GM10266 (cell line): Measurements from ENCODE around the gene SEPTIN8.

ENCODE experiments used
- DNase-seq: peaks from one replicate; pipeline ENCODE4 v3.0.0; 2012; ENCODE audit errors: extremely low spot score
- CTCF ChIP-seq: IDR thresholded peaks from 2 replicates; pipeline ENCODE4 v1.5.1; 2012; ENCODE audit warnings: mild to moderate bottlenecking, low read depth; ENCODE audit not compliant: control insufficient read depth, insufficient read depth; ENCODE audit errors: missing control alignments

SEPTIN8 gene

DNA sequence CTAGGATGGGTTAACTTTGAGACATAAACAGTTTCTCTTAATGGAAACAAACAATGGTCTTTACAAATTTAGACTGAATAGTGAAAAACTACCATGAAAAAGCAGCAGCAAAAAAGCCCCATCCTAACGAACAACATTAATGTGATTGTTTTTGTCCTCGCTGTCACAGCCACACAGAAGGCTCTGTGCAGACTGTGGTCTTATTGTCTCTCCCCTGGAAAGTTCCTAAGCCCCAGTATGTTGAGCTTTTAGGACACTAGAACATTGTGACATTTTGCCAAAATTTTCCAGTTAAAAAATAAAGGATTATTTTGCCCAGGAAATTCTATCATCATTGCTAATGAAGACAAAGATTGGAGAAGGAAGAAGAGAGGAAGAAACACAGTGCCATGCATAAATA lies 23.5 kb upstream of the SEPTIN8 start:
- TF ChIP-seq CTCF, result no peak
- no peak for DNase-seq

DNA sequence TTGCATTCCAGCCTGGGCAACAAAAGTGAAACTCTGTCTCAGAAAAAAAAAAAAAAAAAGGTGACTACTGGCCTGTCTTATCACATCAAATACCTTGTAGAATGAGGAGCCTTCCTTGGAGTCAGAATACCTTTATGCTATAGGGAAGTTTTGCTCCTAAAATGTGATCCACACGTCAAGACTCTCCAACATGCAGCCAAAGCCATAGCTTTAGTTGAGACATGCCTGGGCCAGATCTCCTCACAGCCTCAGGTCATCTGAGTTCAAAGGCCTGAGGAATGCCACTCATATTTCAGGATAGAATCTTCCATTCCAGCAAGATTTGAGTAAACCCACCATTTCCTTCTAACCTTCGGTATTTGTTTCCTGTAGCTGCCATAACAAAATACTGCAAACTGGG lies 22.4 kb upstream of the SEPTIN8 start:
- DNase-seq, result no peak
- no peak for TF ChIP-seq CTCF

DNA sequence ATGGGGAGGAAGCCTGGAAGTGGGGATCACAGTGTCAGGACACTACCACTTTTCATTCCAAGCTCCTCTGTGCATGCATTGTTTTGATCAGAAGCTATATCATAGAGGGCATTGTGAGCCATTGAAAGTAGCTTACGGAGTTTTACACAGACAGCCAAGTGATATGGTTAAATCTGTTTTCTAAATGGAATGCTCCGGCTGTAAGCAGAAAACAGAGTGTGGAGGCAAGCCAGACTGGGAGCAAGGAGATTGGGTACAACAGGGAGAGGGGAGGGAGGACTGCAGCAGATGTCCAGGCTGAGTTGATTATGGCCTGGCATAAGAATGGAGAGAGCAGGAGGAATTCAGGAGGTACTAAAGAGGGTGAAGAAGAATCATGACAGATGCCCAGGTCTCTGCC lies 20.6 kb upstream of the SEPTIN8 start:
- no peak for TF ChIP-seq CTCF
- no peak for DNase-seq

- no peak for TF ChIP-seq CTCF
- no peak for DNase-seq
Observed at GRCh38 chr5:132791026-132791425, 14.0 kb upstream of the SEPTIN8 start.

- TF ChIP-seq CTCF, result no peak
- no peak for DNase-seq
Observed at GRCh38 chr5:132790201-132790865, 13.3 kb upstream of the SEPTIN8 start.

DNA sequence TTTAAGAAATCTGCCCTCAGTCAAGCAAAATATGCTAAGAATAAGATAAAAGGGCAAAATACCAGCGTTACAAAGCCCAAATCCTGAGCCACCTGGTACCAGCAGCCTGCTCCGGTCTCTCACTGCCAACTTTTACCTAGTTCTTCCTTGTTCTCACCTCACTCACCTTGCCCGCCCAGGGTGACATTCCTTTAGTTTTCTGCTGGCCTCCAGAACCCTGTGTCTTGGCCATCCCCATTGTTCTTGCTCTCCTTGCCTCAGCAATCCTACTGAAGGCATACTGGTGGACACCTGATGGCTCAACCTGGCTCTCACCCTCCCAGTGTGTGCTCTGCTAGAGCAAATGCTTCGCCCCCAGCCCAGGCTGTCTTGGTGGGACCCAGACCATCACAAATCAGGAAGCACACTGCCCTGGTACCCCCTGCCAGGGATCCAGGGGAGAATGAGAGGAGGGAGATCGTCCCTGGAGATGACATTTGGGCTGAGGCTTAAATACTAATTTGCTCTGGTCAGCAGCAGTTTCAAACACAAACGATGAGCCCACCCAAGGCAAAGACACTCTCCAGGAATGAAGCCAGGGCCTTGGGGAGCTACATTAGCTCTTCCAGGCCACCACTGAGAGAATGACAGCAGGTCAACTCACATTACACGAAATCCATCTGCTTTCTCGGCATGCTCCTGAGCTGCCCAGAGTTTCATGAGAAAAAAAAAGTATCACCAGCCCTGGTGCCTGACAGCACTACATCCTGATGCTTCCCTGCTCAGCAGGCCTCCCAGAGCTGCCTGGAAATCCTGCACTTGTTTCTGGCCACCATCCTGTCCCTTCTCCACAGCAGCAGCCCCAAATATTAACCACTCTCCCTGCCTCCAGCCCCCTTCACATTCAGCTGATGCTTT lies 12.2 kb upstream of the SEPTIN8 start:
- TF ChIP-seq CTCF, result no peak
- no peak for DNase-seq

DNA sequence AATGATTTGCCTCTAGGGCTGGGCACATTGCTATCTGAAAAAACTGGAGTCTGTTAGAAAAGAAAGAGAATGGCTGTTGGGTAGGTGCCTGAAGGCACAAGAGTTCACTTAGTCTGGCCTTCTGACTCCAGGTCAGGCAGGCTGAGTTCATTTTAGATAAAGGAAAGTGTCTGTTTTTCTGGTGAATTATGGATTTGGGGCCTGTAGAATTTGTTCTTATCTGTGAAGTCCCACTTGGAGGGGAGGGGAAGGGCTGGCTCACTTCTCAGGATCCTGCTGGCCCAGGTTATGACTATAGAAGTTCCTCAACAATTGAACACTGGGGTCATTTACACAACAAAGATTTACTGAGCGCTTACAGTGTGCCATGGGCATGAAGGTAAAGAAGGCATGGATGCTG lies 11.5 kb upstream of the SEPTIN8 start:
- no peak for DNase-seq
- no peak for TF ChIP-seq CTCF
